ENCODE results near the gene POTEH.
"Not testable (repeated sequence)": the region's sequence is repeated elsewhere in the genome, so short reads cannot be mapped to it uniquely, and the experiment has no call there.

POTEH gene

DNA sequence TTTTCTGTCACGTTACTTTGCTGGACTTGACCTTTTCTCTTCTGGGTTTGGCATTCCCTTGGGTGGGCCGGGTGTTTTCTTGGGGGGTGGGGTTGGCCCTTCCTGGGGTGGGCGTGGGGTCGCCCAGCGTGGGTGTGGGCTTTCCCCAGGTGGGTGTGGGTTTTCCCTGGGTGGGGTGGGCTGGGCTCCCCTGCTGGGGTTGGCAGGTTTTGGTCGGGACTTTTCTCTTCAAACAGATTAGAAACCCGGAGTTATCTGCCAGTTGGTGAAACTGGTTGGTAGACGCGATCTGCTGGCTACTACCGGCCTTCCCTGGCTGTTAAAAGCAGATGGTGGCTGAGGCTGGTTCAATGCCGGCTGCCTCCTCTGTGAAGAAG, at the start of gene POTEH:
TSS of gene POTEH (plus strand) at position 278 of the 377 bp plus-strand sequence. CDS start at position 330, 52 bp downstream.
- not testable (repeated sequence) for DNase-seq

GRCh38 chr22:15642288-15642861, 47.5 kb upstream of the POTEH start:
- DNase-seq = not testable (repeated sequence)

- not testable (repeated sequence) for DNase-seq
These were observed 37.9 kb upstream of the POTEH start for GRCh38 chr22:15651954-15652353.

DNA sequence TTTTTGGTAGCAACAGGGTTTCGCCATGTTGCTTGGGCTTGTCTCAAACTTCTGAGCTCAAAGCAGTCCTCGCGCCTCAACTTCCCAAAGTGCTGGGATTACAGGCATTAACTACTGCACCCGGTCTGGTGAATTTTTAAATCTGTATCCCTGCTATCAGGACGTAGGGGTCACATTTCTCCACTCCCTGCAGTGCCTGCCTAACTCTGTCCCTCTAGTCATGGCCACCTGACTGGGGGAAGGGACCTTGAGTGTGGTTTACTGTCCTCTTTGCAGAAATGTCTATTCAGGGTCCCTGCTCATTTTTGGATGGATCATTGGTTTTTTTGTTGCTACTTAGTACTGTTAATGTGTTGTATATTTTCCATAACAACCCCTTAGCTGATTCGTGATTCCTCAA, 37.1 kb upstream of the POTEH start:
- not testable (repeated sequence) for DNase-seq

DNA sequence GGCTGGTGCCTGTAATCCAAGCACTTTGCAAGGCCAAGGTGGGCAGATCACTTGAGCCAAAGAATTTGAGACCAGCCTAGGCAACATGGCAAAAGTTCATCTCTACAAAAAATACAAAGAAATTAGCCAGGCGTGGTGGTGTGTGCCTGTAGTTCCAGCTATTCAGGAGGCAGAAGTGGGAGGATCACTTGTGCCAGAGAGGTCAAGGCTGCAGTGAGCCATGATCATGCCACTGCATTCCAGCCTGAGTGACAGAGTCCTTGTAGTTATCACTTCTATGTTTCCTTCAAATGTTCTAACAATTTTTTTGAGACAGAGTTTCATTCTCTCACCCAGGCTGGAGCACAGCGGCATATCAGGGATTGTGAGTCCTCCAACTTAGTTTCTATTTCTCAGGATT, 36.6 kb upstream of the POTEH start:
- DNase-seq = not testable (repeated sequence)

GRCh38 chr22:15661102-15661501, 28.7 kb upstream of the POTEH start:
- DNase-seq = not testable (repeated sequence)

- DNase-seq = not testable (repeated sequence)
These were observed 25.1 kb upstream of the POTEH start for GRCh38 chr22:15664682-15665081.

DNA sequence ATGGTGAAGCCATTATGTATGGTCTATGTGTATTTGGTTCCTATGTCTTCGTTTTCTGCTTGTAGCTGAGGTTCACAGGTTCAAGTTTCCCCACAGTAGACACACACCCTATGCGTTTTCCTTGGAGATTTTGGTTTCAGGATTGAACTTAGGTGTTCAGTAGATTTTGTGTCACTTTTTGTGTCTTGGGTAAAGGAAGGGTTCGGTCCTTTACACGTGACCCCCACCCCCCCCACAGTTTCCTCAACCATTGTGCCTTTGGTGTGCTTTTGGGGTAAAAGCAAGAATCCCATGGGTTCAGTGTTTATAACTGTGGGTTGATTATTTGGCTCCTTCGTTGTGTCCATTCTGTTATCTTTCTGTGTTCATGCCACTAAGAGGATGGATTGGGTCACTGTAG, 24.3 kb upstream of the POTEH start:
- not testable (repeated sequence) for DNase-seq

DNA sequence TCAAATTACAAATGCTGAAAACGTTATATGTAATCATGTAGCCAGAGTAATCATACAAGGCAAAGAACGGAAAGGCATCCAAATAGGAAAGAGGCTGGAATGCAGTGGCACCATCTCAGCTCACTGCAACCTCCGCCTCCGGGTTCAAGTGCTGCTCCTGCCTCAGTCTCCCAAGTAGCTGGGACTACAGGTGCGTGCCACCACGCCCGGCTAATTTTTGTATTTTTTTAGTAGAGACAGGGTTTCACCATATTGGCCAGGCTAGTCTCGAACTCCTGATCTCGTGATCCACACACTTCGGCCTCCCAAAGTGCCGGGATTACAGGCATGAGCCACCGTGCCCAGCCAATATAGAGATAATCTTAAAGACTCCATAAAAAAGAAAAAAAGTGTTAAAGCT, 20.4 kb upstream of the POTEH start:
- DNase-seq = not testable (repeated sequence)

GRCh38 chr22:15679702-15680101, 10.1 kb upstream of the POTEH start:
- peak; percentile 1 for DNase-seq

DNA sequence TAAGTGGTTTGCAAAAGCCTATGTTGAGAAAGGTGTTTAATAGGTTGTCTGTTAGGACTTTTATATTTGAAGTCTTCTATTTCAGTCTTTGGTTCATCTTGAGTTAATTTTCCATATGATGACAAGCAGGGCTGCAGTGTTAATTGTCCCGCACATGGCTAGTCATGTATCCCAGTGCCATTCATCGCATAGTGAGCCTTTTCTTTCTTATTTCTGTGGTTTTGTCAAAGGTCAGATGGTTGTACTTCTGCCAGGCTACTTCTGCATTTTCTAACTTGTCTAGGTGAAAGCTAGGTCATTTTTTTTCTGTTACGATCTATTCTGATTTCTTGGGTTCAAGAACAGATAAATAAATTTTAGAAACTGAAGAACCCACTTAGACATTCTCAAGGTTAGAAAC, 5.7 kb upstream of the POTEH start:
- DNase-seq = not testable (repeated sequence)

DNA sequence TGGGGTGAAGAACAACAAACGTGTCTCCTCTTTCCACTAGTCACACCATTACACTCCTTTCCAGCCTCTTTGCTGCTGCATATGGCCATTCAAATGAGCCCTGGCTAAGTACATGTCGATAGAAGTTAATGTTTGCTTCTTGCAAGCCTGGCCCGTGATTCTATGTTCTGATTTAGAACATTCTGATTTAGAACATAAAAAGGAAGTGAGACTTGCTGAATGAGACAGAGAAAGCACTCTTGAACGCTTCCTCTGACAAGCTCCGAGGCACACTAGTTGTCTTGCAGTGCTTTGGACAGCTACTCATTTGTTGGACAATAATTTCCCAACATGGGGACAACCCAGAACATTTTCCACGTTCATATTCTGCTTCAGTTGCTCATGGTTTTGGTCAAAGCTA, 5.1 kb upstream of the POTEH start:
- DNase-seq = not testable (repeated sequence)

DNA sequence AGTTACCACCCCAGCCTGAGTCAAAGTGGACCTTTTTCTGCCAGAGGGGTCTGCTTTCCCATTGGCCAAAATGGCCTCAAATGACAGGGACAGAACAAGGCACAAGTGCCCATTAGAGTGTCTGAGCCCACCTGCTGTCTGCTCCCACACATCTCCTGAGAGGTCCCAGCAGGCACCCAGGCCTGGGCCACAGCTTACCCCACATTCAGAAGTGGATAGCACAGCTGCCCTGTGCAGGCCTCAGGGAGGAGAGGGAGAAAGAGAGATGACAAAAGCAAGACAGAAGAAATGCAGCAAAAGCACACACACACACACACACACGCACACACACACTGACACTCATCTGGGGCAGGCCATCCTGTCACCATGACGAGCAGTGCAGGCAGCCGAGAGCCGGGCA, 4.2 kb upstream of the POTEH start:
- DNase-seq = not testable (repeated sequence)

DNA sequence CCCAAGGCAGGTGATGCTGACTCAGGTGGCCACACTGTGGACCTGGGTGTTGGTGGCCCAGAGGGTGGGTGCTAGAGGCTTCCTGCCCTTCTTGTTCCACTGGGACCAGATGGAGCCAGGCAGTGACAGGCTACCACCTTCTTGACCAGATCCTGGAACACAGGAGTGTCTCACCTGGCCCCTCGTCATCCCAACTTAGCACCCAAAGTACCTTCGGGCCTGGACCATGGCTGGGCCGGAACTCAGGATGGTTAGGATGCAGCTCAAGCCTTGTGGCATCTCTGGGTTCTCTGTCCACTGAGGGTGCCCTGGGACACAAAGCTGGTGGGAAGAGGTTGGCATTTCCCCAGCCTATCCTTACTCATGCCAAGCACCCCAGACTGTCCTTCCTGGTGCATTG, 2.7 kb upstream of the POTEH start:
- not testable (repeated sequence) for DNase-seq

DNA sequence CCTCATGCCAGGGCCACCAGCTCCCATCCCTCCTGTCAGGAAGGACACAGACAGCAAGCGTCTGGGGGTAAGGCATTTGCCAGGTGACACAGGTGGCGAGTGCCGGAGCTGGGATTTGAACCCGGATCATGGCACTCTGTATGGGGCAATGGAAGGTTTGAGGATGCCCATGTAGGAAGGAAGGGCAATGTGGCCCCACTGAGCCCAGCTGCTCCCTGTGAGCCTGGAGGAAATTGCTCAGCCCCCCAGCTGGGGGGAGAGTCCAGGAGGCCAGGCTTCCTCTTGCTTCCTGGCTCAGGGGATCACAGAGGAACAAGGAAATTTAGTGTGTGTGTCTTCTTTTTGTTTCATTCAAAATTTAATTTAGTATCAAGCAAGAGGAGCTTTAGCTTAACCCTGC, 2.1 kb upstream of the POTEH start:
- not testable (repeated sequence) for DNase-seq

DNA sequence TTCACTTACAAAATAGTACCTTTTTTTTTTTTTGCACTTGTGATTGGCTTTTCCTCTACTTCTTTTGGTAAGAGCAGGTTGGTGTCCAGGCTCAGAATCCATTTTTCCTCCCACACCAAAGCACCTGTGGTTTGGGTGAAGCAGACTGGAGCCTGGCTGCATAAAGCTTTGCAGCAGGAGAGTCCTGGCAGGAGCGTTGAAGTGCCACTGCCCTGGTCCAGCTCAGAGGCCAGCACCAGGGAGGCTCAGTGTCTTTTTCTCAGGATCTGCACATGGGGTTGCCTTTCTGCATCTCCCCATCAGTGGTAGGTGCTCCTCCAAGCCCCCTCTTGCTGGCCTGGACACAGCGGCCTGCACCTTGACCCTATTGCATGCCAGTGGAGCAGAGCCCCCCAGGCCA, 1.7 kb upstream of the POTEH start:
- not testable (repeated sequence) for DNase-seq

- peak; percentile 2 for DNase-seq
These were observed 646 bp upstream of the POTEH start for GRCh38 chr22:15689012-15689748.

- not testable (repeated sequence) for DNase-seq
These were observed 23.8 kb downstream of the POTEH start for GRCh38 chr22:15713600-15713999.

- DNase-seq = not testable (repeated sequence)
These were observed 24.3 kb downstream of the POTEH start for GRCh38 chr22:15714125-15714524.

- DNase-seq = not testable (repeated sequence)
These were observed 32.1 kb downstream of the POTEH start for GRCh38 chr22:15721884-15722283.

DNA sequence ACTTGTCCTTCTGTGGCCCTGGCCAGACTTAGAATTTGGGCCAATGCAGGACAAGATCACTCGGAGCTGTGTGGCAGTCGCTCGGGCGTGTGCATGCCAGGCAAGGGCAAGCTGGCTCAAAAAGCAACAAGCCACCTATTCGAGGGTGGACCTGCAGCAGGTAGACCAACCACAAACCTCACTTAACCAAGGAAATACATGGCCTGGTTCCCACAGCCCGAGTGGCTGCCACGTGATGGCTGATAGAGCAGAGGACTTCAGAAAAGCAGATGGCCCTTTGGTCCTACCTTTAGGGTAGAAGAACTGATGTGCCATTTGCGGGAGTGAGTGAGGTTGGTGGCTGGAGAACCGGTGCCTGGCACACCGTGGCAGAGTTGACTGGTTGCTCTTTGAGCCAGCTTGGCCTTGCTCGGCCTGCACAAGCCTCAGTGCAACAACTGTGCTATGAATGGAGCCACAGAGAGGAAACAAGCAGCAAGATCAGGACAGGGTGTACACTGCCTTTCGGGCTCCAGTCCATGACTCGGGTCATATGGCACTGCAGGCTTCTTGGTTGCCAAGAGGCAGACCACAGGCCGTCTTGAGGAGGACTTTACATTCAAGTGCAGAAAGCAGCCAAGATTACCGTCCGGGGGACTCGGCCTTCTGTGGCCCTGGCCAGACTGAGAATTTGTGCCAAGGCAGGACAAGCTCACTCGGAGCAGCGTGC, 39.5 kb downstream of the POTEH start:
- peak; percentile 2 for DNase-seq

GRCh38 chr22:15731023-15731422, 41.2 kb downstream of the POTEH start:
- not testable (repeated sequence) for DNase-seq

DNA sequence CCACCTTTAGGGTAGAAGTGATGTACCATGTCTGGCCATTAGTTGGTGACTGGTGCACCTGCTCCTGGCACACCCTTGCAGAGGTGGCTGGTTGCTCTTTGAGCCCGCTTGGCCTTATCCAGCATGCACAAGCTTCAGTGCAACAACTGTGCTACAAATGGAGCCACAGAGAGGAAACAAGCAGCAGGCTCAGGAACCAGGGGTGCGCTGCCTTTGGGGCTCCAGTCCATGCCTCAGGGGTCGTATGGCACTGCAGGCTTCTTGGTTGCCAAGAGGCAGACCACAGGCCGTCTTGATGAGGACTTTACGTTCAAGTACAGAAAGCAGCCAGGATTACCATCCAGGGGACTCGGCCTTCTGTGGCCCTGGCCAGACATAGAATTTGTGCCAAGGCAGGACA, 44.6 kb downstream of the POTEH start:
- DNase-seq = not testable (repeated sequence)
